Epidermal melanocyte (primary cell): ENCODE data around the gene TSSC4.

Experiments
- DNase-seq: peaks from one replicate; pipeline ENCODE4 v3.0.0; 2011; ENCODE audit warnings: low spot score; ENCODE audit not compliant: insufficient read length

The TSSC4 gene

DNA sequence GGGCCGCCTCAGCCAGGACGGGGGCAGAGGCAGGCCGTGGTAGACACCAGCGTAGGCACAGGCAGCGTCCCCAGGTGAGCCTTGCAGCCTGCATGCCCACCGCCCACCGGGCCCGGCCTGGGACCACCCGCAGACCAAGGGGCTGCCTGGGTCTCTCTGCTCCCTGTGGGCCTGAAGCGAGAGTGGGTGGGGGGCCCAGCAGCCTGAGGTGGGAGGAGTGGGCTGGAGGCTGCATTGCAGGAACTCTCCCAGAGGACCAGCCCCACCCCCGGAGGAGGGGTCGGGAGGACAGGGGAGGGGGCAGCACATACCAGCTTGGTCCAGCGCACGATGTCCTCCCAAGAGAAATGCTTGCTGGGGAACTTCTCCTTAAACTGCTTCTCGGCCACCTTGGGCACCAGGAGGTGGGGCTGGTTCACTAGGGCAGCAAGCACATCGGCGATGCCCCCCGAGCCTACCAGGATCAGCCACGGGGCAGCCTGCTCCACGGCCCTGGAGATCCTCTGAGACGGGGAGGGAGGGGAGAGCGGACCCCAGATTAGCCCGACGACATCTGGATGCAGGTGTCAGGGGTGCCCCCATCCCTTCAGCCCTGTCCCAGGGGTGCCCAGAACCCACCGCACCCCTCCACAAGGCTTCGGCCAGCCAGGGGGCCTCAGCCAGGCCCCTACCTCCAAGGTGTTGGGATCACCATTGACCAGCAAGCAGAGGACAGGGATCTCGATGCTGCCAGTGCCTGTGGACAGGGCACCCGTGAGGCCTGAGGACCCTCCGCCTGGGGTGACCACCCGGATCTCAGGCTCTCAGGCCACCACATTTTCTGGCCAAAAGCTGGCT, 17.5 kb downstream of the TSSC4 start:
- no peak for DNase-seq

GRCh38 chr11:2418693-2419360, 18.3 kb downstream of the TSSC4 start:
- no peak for DNase-seq

DNA sequence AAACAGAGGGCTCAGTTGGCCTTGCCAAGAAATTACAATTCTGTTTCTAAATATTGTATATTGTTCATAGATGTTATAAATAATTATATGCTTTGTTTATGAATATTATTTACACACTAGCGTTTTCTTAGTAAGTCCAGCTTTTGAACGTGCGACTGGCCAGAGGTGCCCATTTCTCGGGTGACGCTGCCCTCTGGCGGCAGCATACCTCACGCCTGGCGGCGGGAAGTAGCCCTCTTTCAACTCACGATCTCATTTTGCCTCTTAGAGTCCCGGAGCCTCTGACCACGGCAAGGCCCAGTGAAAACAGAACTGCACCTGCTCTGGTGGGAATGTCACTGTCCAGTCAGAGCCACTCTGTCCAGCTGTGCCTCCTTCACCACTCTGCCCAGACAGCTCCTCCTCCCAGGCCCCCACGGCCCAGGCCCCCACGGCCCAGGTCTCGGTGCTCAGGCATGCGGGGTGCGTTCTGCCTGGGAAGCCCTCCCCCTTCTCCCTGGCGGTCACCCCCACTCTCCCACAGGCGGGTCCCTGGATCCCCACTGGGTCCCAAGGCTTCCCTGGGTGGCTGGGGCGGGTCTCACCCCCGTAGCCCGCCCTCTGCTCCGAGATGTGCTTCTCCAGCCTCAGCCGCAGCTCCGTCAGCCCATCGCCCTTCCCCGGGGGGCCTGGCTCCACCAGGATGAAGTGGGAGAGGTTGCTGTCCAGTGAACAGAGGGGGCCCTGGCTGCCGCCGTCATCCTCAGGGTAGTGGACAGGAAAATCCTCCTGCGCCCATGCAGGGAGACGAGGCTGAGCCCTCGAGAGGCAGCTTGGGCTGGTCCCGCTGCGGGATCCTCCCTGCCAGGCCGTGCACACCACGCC, 19.3 kb downstream of the TSSC4 start:
- peak; percentile 95 for DNase-seq

DNA sequence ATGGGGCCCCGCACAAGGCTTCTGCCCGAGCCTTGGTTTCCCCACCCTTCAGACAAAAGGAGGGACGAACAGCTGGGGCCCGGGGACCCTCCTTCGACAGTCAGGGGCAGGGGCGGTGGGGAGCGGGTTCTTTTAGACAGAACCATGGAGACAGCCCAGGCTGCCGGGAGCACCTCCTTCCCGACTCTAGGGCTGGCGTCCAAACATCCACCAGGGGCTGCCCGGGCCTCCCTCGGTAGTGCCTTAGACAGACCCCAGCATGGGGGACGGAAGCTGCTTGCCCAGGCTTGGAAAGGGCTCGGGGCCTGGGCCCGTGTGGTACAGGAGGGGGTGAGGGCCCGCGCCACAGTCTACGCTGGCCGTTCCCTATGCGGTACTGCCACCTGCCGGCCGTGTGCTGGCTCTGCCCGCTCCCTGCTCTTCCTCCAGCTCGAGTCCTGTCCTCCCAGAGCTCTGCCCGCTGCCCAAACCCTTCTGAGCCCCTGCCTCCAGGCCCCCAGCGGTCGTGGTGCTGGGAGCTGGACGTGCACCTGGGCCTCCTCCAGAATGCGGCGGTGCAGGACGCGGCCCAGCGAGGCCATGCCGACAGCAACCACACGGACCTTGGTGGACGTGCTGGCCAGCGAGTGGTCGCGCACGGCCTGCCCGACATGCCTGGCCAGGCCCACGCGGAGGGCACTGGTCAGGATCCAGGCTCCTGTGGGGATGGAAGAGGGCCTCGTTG, 20.1 kb downstream of the TSSC4 start:
- DNase-seq, result peak; percentile 98

GRCh38 chr11:2421226-2421994, 20.9 kb downstream of the TSSC4 start:
- DNase-seq, result no peak

DNA sequence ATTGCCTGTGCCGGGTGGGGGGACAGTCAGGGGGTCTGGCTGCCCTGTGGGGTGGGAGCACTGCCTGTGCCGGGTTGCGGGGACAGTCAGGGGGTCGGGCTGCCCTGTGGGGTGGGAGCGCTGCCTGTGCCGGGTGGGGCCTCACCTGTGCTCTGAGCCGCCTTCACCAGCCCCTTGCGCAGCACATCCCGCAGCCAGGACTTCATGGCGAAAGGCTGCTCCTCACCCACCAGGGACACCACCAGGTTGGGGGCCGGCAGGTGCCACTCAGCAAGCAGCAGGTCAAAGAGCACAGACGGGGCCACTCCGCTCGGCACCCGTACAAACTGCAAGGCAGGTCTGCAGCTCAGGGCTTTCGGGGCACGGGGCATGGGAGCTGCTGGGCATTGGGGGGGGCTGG, 21.4 kb downstream of the TSSC4 start:
- DNase-seq, result no peak

GRCh38 chr11:2422461-2423156, 22.1 kb downstream of the TSSC4 start:
- no peak for DNase-seq

GRCh38 chr11:2423157-2424025, 22.8 kb downstream of the TSSC4 start:
- DNase-seq, result no peak

DNA sequence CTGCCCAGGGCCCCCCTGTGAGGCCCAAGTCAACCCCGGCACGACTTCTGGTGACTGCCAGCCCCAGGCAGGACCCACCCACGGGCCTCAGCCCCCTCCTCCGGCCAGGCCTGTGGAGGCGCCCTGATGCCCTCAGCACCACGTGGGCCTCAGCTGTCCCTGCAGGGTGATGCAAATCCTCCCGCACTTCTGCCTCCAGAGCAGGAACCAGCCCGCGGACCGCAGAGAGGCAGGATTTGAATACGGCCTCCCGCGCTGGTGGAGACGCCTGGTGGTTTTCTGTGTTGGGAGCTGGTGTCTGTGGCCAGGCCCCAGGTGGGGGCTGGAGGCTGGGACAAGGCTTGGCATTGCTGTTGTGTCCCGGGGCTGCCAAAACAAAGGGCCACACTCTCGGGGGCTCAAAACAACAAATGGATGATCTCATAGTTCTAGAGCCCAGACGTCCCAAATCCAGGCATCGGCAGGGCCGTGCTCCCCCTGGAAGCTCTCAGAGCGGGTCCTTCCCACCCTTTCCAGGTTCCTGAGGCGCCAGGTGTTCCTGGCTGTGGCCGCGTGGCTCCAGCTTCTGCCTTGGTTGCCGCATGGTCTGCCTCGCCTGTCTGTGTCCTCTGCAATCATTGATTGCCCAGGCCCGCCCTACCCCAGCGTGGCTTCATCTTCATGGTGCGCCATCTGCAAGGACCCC, 24.4 kb downstream of the TSSC4 start:
- no peak for DNase-seq

DNA sequence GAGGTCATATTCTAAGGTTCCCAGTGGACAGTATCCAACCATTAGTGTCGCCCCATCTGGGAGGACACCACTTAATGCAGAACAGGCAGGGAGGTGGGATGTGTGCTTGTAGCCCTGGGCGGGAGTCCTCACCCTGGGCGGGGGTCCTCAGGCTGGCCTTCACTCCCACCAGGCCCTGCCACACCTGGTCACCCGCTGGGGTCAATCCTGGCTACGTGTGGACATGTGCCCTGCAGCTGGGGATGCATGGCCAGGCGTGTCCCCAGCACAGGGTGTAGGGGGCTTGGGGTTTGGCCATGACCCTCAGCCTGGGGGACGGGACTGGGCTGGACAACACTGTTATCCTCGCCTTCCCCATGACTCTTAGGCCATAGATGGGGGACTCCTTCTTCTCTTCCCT, 25.0 kb downstream of the TSSC4 start:
- no peak for DNase-seq

DNA sequence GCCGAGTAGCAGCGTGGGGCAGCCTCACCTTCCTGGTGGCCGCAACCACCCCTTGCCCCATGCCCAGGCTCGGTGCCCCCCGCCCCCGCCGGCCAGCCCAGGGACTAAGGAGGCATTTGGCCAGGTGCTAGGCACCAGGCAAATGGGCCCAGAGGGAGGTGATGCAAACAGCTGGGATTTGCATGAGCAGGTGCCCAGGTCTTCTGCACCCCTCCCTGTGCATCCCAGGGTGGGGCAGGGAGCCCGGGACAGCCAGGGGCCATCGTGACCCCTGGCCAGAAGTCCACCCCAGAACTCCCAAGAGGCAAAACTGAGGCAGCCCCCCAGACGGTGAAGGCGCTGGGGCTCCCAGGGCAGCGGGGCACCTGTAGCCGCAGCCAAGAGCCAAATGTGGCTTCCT, 25.7 kb downstream of the TSSC4 start:
- DNase-seq, result no peak

GRCh38 chr11:2426826-2427521, 26.4 kb downstream of the TSSC4 start:
- DNase-seq, result no peak

DNA sequence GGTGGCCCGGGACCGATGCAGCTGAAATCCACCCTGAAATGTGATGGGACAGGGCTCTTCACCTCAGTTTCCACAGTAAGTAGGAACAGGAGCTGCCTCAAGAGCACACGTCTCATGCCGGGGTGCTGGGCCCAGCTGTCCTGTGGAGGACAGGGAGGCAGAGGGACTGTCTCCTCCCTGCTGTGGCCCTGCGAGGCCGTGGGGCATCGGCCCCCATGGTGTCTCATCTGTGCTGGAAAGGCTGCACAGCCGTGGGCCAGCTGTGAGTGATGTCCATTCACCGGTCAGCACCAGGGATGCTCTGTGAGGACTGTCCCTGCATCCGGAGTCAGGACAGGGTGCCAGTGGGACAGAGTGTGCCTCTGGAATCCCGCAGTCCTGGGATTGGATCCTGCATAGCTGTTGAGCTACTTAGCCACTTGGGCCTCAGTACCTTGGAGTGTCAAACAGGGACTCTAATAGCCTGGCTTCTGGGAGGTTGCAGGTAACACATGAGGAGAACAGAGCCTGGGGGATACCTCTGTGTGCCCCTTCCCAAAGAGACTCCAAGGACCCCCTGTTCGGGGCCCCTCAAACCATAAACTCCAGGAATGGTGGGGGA, 27.3 kb downstream of the TSSC4 start:
- no peak for DNase-seq

- DNase-seq, result peak; percentile 50
Measured at GRCh38 chr11:2428322-2428795, 27.8 kb downstream of the TSSC4 start.

- no peak for DNase-seq
Measured at GRCh38 chr11:2431395-2431794, 30.8 kb downstream of the TSSC4 start.

- DNase-seq, result no peak
Measured at GRCh38 chr11:2432171-2432621, 31.6 kb downstream of the TSSC4 start.

- no peak for DNase-seq
Measured at GRCh38 chr11:2432628-2433071, 32.1 kb downstream of the TSSC4 start.
